LNCaP clone FGC (cell line): ENCODE results near the gene MYO18B.

Experiments
- DNase-seq: peaks from one replicate; pipeline ENCODE4 v3.0.0-alpha.2; 2011; ENCODE audit warnings: low read depth
- H3K4me3 ChIP-seq: 2 replicates; pipeline ENCODE4 v1.5.1; 2011; ENCODE audit warnings: mild to moderate bottlenecking, low read depth, low read length, control low read depth
- CTCF ChIP-seq: IDR thresholded peaks from 2 replicates; pipeline ENCODE4 v1.5.1; 2012; ENCODE audit warnings: mild to moderate bottlenecking; ENCODE audit not compliant: control insufficient read depth, insufficient read depth; ENCODE audit errors: extremely low read depth

The MYO18B gene

GRCh38 chr22:25849522-25849921 lies 107.5 kb downstream of the MYO18B start:
- TF ChIP-seq CTCF, result no peak
- DNase-seq, result no peak
- no peak overlapping the region for H3K4me3 ChIP-seq

- no peak for DNase-seq
- TF ChIP-seq CTCF, result no peak
- no peak overlapping the region for H3K4me3 ChIP-seq
Observed at GRCh38 chr22:25852223-25852622, 110.2 kb downstream of the MYO18B start.

DNA sequence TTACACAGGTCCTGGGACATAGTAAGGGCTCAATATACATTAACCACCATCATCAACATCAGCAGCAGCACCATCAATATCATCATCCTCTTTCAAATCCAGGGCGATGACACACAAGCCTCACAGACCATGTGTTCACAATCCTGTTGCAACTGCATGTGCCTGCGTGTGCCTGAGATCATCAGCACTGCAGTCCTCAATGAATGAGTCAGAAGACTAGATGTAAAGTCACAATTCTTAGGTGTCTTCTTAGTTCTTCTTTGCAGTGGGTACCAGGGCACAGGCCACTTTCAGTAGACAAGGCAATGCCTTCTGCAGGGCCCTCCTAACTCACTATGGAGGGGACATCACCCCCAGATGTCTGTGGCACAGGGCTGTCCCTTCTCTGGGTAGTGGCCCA lies 111.1 kb downstream of the MYO18B start:
- no peak for TF ChIP-seq CTCF
- H3K4me3 ChIP-seq, result no peak overlapping the region
- DNase-seq, result no peak

GRCh38 chr22:25853501-25854284 lies 111.7 kb downstream of the MYO18B start:
- no peak overlapping the region for H3K4me3 ChIP-seq
- peak; percentile 36 for TF ChIP-seq CTCF
- DNase-seq, result no peak

DNA sequence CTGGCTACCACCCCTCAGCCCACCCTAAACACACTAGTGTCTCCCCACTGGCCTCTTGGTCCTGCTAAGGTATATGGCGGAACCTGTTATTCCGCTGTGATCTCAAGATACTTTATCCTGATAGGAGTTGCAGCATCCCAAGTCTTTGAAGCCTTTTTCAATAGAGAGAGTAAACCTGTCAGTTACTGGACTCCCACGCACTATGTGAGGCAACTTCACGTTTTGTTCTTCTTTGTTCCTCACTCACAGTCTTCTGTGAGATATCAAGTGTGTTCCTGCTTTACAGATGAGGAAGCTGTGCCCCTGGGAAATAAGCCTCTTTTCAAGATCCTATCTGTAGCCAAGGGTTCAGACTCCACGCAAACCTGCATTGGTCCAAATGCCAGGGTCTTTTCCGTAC lies 127.8 kb downstream of the MYO18B start:
- no peak for DNase-seq

DNA sequence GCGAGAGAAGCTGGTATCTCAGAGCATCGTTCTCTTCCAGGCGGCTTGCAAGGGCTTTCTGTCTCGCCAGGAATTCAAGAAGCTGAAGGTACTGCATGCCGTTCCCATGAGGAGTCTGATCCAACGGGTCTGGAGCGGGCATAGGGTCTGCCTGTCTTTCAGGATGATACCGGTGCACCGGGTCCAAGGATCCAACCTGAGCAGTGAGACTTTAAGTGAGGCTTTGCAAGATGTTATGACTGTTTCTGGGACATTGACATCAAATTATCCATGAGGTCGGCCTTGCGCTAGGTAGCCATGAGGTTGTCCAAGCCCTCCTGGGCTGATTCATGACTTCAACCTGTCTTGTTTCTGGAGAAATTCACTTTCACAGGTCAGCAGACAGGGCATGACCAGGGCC lies 132.3 kb downstream of the MYO18B start:
- DNase-seq, result no peak
- H3K4me3 ChIP-seq, result no peak overlapping the region
- TF ChIP-seq CTCF, result no peak

More for the DNA sequence above, 127.8 kb downstream of the MYO18B start:
- no peak overlapping the region for H3K4me3 ChIP-seq
- no peak for TF ChIP-seq CTCF

DNA sequence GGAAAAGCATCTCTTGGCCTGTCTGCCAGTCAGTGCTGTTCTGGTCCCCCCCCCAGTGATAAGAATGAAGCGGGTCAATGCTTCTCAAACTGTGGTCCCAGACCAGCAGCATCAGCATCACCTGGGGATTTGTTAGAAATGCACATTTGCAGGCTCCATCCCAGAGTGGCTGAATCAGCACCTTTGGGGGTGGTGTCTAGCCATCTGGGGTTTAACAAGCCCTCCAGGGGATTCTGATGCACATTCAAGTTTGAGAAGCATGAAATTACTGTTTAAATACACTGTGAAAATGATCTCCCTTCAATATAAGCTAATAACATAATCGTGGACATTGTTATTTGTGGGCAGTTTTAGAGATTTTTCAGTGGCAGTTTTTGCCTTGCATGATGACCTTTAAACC lies 133.5 kb downstream of the MYO18B start:
- no peak for TF ChIP-seq CTCF
- H3K4me3 ChIP-seq, result no peak overlapping the region
- no peak for DNase-seq
